ENCODE data around the gene ZBTB38. TPM values are rescaled to one million over a fixed set of nuclear protein-coding genes. Genes with fewer than 3 reads are reported as not detected.

The ZBTB38 gene
- total and polyA plus RNA-seq, 9 donors = 23.2 to 125 (median 78.7) TPM

DNA sequence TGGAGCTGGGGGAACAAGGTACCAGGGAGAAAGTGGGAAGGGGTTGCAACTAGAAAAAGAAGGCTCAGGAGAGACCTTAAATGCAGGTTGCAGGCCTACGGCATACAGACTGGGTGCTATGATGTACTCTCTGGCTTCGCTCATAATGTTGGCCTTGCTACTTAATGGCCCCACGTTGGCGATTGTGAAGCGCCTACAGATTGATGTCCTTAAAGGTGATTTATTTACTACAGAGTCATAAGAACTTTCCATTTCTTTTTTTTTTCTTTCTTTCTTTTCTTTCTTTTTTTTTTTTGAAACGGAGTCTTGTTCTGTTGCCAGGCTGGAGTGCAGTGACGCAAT, 25.4 kb downstream of the ZBTB38 start:
- no peak for TF ChIP-seq EP300 (IDR thresholded peaks at IDR 0.05)
- TF ChIP-seq, protein P1, sequence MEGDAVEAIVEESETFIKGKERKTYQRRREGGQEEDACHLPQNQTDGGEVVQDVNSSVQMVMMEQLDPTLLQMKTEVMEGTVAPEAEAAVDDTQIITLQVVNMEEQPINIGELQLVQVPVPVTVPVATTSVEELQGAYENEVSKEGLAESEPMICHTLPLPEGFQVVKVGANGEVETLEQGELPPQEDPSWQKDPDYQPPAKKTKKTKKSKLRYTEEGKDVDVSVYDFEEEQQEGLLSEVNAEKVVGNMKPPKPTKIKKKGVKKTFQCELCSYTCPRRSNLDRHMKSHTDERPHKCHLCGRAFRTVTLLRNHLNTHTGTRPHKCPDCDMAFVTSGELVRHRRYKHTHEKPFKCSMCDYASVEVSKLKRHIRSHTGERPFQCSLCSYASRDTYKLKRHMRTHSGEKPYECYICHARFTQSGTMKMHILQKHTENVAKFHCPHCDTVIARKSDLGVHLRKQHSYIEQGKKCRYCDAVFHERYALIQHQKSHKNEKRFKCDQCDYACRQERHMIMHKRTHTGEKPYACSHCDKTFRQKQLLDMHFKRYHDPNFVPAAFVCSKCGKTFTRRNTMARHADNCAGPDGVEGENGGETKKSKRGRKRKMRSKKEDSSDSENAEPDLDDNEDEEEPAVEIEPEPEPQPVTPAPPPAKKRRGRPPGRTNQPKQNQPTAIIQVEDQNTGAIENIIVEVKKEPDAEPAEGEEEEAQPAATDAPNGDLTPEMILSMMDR (IDR thresholded peaks at IDR 0.05) = no peak
- no peak for TF ChIP-seq POLR2A (IDR thresholded peaks at IDR 0.05)
- H3K9me3 ChIP-seq = no peaks in the 10 kb centered on the region
- H3K27ac ChIP-seq = peak overlapping the region in 1 of 2 donors; percentile 73
- H3K4me3 ChIP-seq = no peak overlapping the region
- peaks cover 16% of the 10 kb centered on the region for H3K4me1 ChIP-seq (ENCODE audit: insufficient read depth)
- no peaks in the 10 kb centered on the region for H3K36me3 ChIP-seq
- no peaks in the 10 kb centered on the region for H3K27me3 ChIP-seq
- intact Hi-C loops (cut with DNase I) = no loop called here
- 88 to 92% (median 90%) methylated on average over 7 of the region's 7 CpGs for WGBS, 3 donors
- no peak for DNase-seq

DNA sequence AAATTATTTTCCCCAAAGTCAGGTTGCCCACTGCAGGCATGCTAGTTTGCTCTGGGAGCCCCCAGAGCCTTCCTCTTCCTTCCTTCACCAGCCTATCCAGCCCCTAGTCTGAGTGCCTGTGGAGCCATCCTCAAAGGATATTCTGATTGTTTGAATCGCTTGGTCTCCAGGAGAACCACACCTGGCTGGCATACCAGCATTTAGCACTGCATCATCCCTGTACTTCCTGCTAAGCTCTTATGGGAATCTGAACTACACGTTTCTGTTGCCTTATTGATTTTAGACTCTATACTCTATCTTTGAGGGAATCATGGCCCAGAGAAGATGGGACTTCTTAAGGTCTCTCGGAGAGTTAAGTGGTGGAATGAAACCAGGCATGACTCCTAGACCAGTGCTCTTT, 26.3 kb downstream of the ZBTB38 start:
- no peaks in the 10 kb centered on the region for H3K36me3 ChIP-seq
- DNase-seq = no peak
- H3K4me1 ChIP-seq (ENCODE audit: insufficient read depth) = peaks cover 18% of the 10 kb centered on the region
- no peak overlapping the region for H3K27ac ChIP-seq
- intact Hi-C loops (cut with DNase I) = no loop called here
- no peaks in the 10 kb centered on the region for H3K27me3 ChIP-seq
- 90 to 93% (median 91%) methylated on average over 3 of the region's 3 CpGs for WGBS, 3 donors
- no peaks in the 10 kb centered on the region for H3K9me3 ChIP-seq
- TF ChIP-seq, protein P1 (IDR thresholded peaks at IDR 0.05) = no peak
- TF ChIP-seq EP300 (IDR thresholded peaks at IDR 0.05) (no peak), POLR2A (IDR thresholded peaks at IDR 0.05) (no peak)
- H3K4me3 ChIP-seq = no peak overlapping the region

DNA sequence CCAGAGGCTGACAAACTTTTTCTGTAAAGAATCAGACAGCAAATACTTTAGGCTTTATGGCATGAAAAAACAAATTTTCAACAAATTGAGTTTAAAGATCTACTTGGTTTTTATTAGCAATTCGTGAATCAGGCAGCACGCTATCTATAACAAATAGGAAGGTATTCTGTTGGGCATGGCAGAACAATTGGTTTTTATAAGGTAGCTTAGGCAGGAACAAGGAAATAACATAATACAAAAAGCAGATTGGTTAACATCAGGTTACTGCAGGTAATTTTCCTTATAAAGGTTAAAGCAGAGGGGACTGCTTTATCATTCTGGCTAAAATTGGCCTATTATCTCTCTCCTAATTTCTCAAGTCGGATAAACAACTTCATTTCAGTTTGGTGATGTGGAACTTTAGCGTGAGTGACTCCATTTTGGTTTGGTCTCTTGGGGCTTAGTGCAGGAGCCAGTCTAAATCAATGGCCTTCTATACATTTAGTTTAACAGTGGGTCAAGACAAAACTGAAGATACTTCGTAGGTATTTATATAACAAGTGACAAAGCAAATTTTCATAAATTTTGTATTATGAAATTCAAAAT, 26.8 kb downstream of the ZBTB38 start:
- 94 to 98% (median 96%) methylated on average over 5 of the region's 5 CpGs for WGBS, 3 donors
- Histone ChIP-seq H3K9me3 (no peaks in the 10 kb centered on the region), H3K36me3 (no peaks in the 10 kb centered on the region), H3K27ac (no peak overlapping the region), H3K4me1 (ENCODE audit: insufficient read depth) (peaks cover 18% of the 10 kb centered on the region), H3K27me3 (no peaks in the 10 kb centered on the region), H3K4me3 (no peak overlapping the region)
- intact Hi-C loops (cut with DNase I) = no loop called here
- no peak for DNase-seq
- no peak for TF ChIP-seq EP300 (IDR thresholded peaks at IDR 0.05)
- TF ChIP-seq, protein P1 (IDR thresholded peaks at IDR 0.05) = no peak

DNA sequence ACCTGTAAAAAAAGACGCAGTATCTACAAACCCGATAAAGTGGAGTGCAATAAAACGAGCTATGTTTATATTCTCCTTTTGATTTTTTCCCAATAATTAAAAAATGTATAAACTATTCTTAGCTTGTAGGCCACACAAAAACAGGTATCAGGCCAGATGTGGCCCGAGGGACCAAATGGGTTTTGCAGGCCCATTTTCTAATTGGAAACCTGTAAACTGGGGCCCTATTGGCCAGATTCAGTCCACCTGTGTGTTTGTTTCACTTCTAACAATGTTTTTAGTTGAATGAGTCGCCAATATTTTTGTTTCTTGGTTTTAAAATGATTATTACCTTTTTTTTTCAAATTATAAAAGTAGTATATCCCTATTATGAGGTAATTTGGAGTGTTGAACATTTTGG, 29.7 kb downstream of the ZBTB38 start:
- DNase-seq = no peak
- Histone ChIP-seq H3K27ac (no peak overlapping the region), H3K4me1 (ENCODE audit: insufficient read depth) (peaks cover 15% of the 10 kb centered on the region), H3K27me3 (no peaks in the 10 kb centered on the region), H3K9me3 (no peaks in the 10 kb centered on the region), H3K4me3 (no peak overlapping the region), H3K36me3 (no peaks in the 10 kb centered on the region)
- intact Hi-C loops (cut with DNase I) = no loop called here
- TF ChIP-seq, protein P1 (IDR thresholded peaks at IDR 0.05) = no peak
- TF ChIP-seq POLR2A (IDR thresholded peaks at IDR 0.05) = no peak
- 96 to 97% (median 97%) methylated on average over 5 of the region's 5 CpGs for WGBS, 3 donors

Data from ovary (tissue), 9 donors.